ENCODE results near the gene SHOC2. TPM values are rescaled to one million over a fixed set of nuclear protein-coding genes. Genes with fewer than 3 reads are reported as not detected.
A peak's percentile ranks its signal among the peaks of the same experiment; 100 is the strongest.

Gene SHOC2
- total and polyA plus RNA-seq, 2 of the 13 experiments (the other 11 are each of a cell fraction or from before 2014, with no cell fraction given), result 8.6 to 25.5 TPM

DNA sequence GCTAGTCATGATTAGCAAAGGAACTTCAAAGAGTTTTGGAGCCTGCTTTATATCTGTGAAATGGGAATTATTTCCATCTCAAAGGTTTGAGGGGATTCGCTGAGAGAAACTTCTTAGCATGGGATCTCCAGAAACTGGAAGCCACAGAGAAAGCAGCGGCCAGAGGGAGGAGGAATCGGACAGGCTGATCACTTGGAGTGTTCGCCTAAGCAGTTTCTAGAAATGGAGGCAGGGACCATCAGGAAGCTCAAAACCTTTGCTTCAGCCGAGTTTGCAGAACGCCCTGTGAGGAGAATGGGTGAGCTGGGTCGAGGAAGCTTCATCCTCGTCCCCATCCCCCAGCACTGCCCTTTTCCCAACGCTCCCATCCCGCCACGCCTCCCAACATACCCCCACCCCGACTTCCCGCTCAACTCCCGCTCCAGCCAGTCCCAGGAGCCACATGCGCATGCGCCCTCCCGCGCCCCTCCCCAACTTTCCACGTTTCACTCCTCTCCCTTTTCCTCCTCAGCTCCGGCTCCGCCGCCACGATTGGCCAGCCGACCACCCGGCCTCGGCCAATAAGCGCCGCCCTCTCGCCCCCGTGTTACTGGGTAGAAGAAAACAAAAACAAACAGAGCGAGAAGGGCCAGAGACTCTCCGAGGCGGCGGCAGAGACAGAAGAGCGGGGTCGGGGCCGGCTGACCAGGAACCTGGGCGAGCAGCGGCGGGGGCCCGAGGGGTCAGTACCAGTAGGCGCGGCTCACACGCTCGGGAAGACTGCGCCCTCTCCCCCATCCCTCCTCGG lies 47.9 kb upstream of the SHOC2 start, which contains the start of gene PDCD4 (continued):
- TF ChIP-seq FOXC1 (CRISPR knock-in tag; IDR thresholded peaks at IDR 0.05; ENCODE audit: borderline replicate concordance) (peak; percentile 54; the same call in 1 of the 2 replicates), SALL2 (CRISPR knock-in tag; IDR thresholded peaks at IDR 0.05) (0 out of 2 replicates have a peak, but pooled peaks have one; percentile 55), KLF11 (CRISPR knock-in tag; IDR thresholded peaks at IDR 0.05) (no peak), MEIS1 (CRISPR knock-in tag; IDR thresholded peaks at IDR 0.05; ENCODE audit: borderline replicate concordance) (peak; percentile 16; the same call in 1 of the 2 replicates), GATAD1 (CRISPR knock-in tag; IDR thresholded peaks at IDR 0.05) (peak; percentile 38; the same call in 1 of the 2 replicates), ATF4 (CRISPR knock-in tag; IDR thresholded peaks at IDR 0.05) (peak in 1 of 2 experiments; percentile 23; a peak in 1 of 4 replicates), CREB1 (IDR thresholded peaks at IDR 0.05) (peak; percentile 54), CREB1 (CRISPR knock-in tag; IDR thresholded peaks at IDR 0.05) (no peak), GATAD2A (CRISPR knock-in tag; IDR thresholded peaks at IDR 0.05) (0 out of 2 replicates have a peak, but pooled peaks have one; percentile 5), BRCA1 (CRISPR knock-in tag; IDR thresholded peaks at IDR 0.05) (0 out of 2 replicates have a peak, but pooled peaks have one; percentile 12), YY1 (IDR thresholded peaks at IDR 0.05; ENCODE audit: insufficient read depth, insufficient replicate concordance, low read depth, low read length) (peak; percentile 22), ZNF232 (CRISPR knock-in tag; IDR thresholded peaks at IDR 0.05; ENCODE audit: borderline replicate concordance) (no peak; the same call in 1 of the 2 replicates), POLR2AphosphoS5 (IDR thresholded peaks at IDR 0.05; ENCODE audit: low read depth, low read length) (peak; percentile 91), POLR2G (IDR thresholded peaks at IDR 0.05; ENCODE audit: low read depth, low read length) (peak; percentile 83), GABPA (IDR thresholded peaks at IDR 0.05; ENCODE audit: low read depth, low read length) (no peak), GABPA (CRISPR knock-in tag; IDR thresholded peaks at IDR 0.05; ENCODE audit: low read depth) (peak; percentile 17; the same call in 1 of the 2 replicates)
- TF ChIP-seq, protein P1, sequence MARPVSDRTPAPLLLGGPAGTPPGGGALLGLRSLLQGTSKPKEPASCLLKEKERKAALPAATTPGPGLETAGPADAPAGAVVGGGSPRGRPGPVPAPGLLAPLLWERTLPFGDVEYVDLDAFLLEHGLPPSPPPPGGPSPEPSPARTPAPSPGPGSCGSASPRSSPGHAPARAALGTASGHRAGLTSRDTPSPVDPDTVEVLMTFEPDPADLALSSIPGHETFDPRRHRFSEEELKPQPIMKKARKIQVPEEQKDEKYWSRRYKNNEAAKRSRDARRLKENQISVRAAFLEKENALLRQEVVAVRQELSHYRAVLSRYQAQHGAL (CRISPR knock-in tag; IDR thresholded peaks at IDR 0.05; ENCODE audit: not compliant biosample characterization), result no peak
- TF ChIP-seq, protein P2, sequence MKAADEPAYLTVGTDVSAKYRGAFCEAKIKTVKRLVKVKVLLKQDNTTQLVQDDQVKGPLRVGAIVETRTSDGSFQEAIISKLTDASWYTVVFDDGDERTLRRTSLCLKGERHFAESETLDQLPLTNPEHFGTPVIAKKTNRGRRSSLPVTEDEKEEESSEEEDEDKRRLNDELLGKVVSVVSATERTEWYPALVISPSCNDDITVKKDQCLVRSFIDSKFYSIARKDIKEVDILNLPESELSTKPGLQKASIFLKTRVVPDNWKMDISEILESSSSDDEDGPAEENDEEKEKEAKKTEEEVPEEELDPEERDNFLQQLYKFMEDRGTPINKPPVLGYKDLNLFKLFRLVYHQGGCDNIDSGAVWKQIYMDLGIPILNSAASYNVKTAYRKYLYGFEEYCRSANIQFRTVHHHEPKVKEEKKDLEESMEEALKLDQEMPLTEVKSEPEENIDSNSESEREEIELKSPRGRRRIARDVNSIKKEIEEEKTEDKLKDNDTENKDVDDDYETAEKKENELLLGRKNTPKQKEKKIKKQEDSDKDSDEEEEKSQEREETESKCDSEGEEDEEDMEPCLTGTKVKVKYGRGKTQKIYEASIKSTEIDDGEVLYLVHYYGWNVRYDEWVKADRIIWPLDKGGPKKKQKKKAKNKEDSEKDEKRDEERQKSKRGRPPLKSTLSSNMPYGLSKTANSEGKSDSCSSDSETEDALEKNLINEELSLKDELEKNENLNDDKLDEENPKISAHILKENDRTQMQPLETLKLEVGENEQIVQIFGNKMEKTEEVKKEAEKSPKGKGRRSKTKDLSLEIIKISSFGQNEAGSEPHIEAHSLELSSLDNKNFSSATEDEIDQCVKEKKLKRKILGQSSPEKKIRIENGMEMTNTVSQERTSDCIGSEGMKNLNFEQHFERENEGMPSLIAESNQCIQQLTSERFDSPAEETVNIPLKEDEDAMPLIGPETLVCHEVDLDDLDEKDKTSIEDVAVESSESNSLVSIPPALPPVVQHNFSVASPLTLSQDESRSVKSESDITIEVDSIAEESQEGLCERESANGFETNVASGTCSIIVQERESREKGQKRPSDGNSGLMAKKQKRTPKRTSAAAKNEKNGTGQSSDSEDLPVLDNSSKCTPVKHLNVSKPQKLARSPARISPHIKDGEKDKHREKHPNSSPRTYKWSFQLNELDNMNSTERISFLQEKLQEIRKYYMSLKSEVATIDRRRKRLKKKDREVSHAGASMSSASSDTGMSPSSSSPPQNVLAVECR (CRISPR knock-in tag; IDR thresholded peaks at IDR 0.05; ENCODE audit: borderline replicate concordance), result peak; percentile 5; the same call in 1 of the 2 replicates
- TF ChIP-seq, protein P3, sequence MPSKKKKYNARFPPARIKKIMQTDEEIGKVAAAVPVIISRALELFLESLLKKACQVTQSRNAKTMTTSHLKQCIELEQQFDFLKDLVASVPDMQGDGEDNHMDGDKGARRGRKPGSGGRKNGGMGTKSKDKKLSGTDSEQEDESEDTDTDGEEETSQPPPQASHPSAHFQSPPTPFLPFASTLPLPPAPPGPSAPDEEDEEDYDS (CRISPR knock-in tag; IDR thresholded peaks at IDR 0.05), result peak; percentile 59; the same call in 1 of the 2 replicates
- TF ChIP-seq, protein P4, sequence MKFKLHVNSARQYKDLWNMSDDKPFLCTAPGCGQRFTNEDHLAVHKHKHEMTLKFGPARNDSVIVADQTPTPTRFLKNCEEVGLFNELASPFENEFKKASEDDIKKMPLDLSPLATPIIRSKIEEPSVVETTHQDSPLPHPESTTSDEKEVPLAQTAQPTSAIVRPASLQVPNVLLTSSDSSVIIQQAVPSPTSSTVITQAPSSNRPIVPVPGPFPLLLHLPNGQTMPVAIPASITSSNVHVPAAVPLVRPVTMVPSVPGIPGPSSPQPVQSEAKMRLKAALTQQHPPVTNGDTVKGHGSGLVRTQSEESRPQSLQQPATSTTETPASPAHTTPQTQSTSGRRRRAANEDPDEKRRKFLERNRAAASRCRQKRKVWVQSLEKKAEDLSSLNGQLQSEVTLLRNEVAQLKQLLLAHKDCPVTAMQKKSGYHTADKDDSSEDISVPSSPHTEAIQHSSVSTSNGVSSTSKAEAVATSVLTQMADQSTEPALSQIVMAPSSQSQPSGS (CRISPR knock-in tag; IDR thresholded peaks at IDR 0.05), result no peak
